ENCODE results near the gene NUBP2. TPM values are rescaled to one million over a fixed set of nuclear protein-coding genes. Genes with fewer than 3 reads are reported as not detected.

The NUBP2 gene
- total RNA-seq, 1 experiment from 2014 or later = 103 TPM

DNA sequence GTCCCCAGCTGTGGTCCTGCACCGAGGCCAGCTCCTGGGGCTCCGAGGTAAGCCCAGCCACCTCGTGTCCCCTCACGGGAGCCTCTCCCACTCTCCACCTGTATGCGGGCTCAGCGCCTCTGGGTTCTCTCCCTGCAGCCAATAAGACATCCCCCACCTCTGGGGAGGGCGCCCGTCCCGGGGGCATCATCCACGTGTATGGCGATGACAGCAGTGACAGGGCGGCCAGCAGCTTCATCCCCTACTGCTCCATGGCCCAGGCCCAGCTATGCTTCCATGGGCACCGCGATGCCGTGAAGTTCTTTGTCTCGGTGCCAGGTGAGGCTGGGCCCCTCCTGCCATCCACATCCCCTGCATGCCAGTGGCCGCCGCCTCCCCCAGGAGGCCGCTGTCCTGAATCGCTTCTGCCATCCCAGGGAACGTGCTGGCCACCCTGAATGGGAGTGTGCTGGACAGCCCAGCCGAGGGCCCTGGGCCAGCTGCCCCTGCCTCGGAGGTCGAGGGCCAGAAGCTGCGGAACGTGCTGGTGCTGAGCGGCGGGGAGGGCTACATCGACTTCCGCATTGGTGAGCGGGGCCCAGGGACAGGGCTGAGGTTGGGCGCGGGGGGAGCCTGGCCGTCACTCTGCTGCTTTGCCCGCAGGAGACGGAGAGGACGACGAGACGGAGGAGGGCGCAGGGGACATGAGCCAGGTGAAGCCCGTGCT, 14.5 kb upstream of the NUBP2 start (continued):
- TF ChIP-seq EZH2phosphoT487 (IDR thresholded peaks at IDR 0.05; ENCODE audit: borderline replicate concordance) (no peak), CEBPB (IDR thresholded peaks at IDR 0.05; ENCODE audit: low read depth) (no peak), FOSL1 (IDR thresholded peaks at IDR 0.05; ENCODE audit: low read depth) (no peak)

DNA sequence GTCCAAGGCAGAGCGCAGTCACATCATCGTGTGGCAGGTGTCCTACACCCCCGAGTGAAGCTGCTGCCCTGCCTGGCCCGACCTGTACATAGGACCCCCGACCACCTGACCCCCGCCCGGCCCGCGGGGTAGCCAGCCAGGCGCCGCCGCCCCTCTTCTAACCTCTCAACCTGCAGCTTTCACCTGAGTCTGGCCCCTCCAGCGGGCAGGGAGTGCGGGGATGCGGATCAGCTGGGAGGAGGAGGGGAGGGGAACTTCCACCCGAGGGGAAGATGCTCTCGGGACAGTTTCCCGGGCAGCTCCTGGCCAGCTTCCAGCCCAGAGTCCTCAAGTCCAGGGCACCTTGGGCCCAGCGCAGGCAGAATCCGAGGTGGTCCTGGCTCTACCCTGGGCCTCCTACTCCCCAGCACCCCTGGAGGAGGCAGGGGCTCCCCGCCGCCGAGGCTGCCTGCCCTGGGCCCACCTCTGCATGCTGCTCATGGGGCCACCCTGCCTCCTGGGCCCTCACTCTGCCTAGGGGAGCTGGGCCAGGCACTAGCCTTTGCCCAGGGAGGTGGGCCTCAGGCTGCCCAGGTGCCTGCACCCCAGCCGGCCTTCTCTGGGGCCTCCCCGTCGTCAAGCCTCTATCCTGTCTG, 13.9 kb upstream of the NUBP2 start:
- BruUV-seq (replicated peaks) = no TSS peak
- Histone ChIP-seq H3K4me2 (ENCODE audit: low read length) (0 out of 2 replicates have a peak overlapping the region, but pooled peaks have one; percentile 100), H3K9me3 (ENCODE audit: control insufficient read depth in 1 of 2, insufficient read depth in 1 of 2, low read depth in 1 of 2, low read length in 2 of 2) (no peaks in the 10 kb centered on the region), H3K79me2 (ENCODE audit: insufficient read depth, low read length) (peaks cover 35% of the 10 kb centered on the region), H3K27me3 (ENCODE audit: insufficient read depth, low read length) (no peaks in the 10 kb centered on the region), H3K4me3 (replicated peaks in 1 of 2; ENCODE audit: low read depth in 1 of 2, low read length in 2 of 2) (no peak overlapping the region), H3K27ac (ENCODE audit: low read depth, low read length) (peak overlapping the region; percentile 95), H3K9me2 (ENCODE audit: insufficient read depth) (no peaks in the 10 kb centered on the region), H3K36me3 (ENCODE audit: control insufficient read depth in 1 of 2, insufficient read depth in 2 of 2, low read length in 2 of 2) (peaks cover 5 to 15% of the 10 kb centered on the region in 2 experiments; a peak in 3 of 4 replicates), H3K9ac (ENCODE audit: low read length) (no peak overlapping the region), H4K20me1 (ENCODE audit: insufficient read depth) (peaks cover 5% of the 10 kb centered on the region; the same call in 1 of the 2 replicates), H3K4me1 (ENCODE audit: control insufficient read depth in 1 of 2, insufficient read depth in 2 of 2, low read length in 2 of 2) (peaks cover 8 to 22% of the 10 kb centered on the region in 2 experiments), H2AFZ (ENCODE audit: low read depth, low read length, poor library complexity, severe bottlenecking) (no peak overlapping the region)
- ChIA-PET POLR2A (no interaction called here), CTCF (interaction anchor here (1.1 kb wide), 1 partner anchor 63 kb away, joined by 3 read pairs; the partner anchor contains the start of gene MAPK8IP3), RAD21 (ENCODE audit: low non-redundant PET in 1 of 2, low total read pairs in 2 of 2, uncharacterized antibody in 2 of 2, unreplicated experiment in 2 of 2) (no interaction called here)
- no peak for TF ChIP-seq POLR2AphosphoS5 (IDR thresholded peaks at IDR 0.05; ENCODE audit: low read depth, low read length)
- no peak for TF ChIP-seq ZFX (IDR thresholded peaks at IDR 0.05)
- TF ChIP-seq SIN3A (IDR thresholded peaks at IDR 0.05; ENCODE audit: low read depth) = no peak
- no peak for TF ChIP-seq SP1 (IDR thresholded peaks at IDR 0.05; ENCODE audit: low read depth)
- TF ChIP-seq, protein P1, sequence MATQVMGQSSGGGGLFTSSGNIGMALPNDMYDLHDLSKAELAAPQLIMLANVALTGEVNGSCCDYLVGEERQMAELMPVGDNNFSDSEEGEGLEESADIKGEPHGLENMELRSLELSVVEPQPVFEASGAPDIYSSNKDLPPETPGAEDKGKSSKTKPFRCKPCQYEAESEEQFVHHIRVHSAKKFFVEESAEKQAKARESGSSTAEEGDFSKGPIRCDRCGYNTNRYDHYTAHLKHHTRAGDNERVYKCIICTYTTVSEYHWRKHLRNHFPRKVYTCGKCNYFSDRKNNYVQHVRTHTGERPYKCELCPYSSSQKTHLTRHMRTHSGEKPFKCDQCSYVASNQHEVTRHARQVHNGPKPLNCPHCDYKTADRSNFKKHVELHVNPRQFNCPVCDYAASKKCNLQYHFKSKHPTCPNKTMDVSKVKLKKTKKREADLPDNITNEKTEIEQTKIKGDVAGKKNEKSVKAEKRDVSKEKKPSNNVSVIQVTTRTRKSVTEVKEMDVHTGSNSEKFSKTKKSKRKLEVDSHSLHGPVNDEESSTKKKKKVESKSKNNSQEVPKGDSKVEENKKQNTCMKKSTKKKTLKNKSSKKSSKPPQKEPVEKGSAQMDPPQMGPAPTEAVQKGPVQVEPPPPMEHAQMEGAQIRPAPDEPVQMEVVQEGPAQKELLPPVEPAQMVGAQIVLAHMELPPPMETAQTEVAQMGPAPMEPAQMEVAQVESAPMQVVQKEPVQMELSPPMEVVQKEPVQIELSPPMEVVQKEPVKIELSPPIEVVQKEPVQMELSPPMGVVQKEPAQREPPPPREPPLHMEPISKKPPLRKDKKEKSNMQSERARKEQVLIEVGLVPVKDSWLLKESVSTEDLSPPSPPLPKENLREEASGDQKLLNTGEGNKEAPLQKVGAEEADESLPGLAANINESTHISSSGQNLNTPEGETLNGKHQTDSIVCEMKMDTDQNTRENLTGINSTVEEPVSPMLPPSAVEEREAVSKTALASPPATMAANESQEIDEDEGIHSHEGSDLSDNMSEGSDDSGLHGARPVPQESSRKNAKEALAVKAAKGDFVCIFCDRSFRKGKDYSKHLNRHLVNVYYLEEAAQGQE (IDR thresholded peaks at IDR 0.05; ENCODE audit: low read depth) = no peak
- TF ChIP-seq RAD21 (IDR thresholded peaks at IDR 0.05; ENCODE audit: low read depth) = no peak
- TF ChIP-seq EZH2phosphoT487 (IDR thresholded peaks at IDR 0.05; ENCODE audit: borderline replicate concordance) = no peak
- no peak for TF ChIP-seq CBX3 (IDR thresholded peaks at IDR 0.05; ENCODE audit: low read depth)
- no peak for TF ChIP-seq ZNF274 (IDR thresholded peaks at IDR 0.05; ENCODE audit: low read depth, low read length)
- ATAC-seq = no peak
- intact Hi-C loops (cut with micrococcal nuclease) = no loop called here
- no peak for DNase-seq (ENCODE audit: low read depth, low spot score)
